Ascending aorta (tissue), 2 donors: ENCODE data around the gene CTIF. TPM values are rescaled to one million over a fixed set of nuclear protein-coding genes. Genes with fewer than 3 reads are reported as not detected.

Experiments used
- DNase-seq, 2 donors: peaks; one replicate each; pipeline ENCODE4 v3.0.0-alpha.2; 2019; ENCODE audit warnings: low spot score in 2 of 2
- H3K27ac ChIP-seq, 2 donors: fragments of 200-600 bp; sonication (generic); one replicate each; pipeline ENCODE4 v1.5.1; 2016 to 2017; ENCODE audit warnings: mild to moderate bottlenecking in 1 of 2
- H3K27me3 ChIP-seq: fragments of 200-600 bp; sonication (generic); one replicate; pipeline ENCODE4 v1.5.1; 2017
- H3K36me3 ChIP-seq, 2 donors: fragments of 200-600 bp; sonication (generic); one replicate each; pipeline ENCODE4 v1.5.1; 2016
- H3K4me1 ChIP-seq, 2 donors: fragments of 200-600 bp; sonication (generic); one replicate each; pipeline ENCODE4 v1.5.1; 2016 to 2017; ENCODE audit warnings: mild to moderate bottlenecking in 1 of 2
- H3K4me3 ChIP-seq, 2 donors: fragments of 200-600 bp; sonication (generic); one replicate each; pipeline ENCODE4 v1.5.1; 2016 to 2017; ENCODE audit warnings: mild to moderate bottlenecking in 1 of 2
- H3K9me3 ChIP-seq, 2 donors: fragments of 200-600 bp; sonication (generic); one replicate each; pipeline ENCODE4 v1.5.1; 2016
- intact Hi-C: fragments of 100-400 bp; cut with DNase I; formaldehyde crosslinking; loops from one replicate; pipeline ENCODE4 v1.15.1; 2023
- total RNA-seq: library from RNA; depleted of rRNA; stranded (reverse); fragments of >200 nt; gene quantifications from one replicate; pipeline ENCODE4 v1.1.0, GENCODE V29; 2016
- TF ChIP-seq, protein P1 (sequence below), 3 experiments: fragments of 200-600 bp in 2 of 3; fragments of 450-650 bp in 1 of 3; sonication (generic) in 2 of 3; IDR thresholded peaks; one replicate each; pipeline ENCODE4 v1.5.1; 2016 to 2019; ENCODE audit warnings: antibody characterized with exemption in 3 of 3, mild to moderate bottlenecking in 1 of 3, moderate library complexity in 1 of 3

The CTIF gene
- total RNA-seq, 1 donor from 2014 or later = 55.3 TPM

DNA sequence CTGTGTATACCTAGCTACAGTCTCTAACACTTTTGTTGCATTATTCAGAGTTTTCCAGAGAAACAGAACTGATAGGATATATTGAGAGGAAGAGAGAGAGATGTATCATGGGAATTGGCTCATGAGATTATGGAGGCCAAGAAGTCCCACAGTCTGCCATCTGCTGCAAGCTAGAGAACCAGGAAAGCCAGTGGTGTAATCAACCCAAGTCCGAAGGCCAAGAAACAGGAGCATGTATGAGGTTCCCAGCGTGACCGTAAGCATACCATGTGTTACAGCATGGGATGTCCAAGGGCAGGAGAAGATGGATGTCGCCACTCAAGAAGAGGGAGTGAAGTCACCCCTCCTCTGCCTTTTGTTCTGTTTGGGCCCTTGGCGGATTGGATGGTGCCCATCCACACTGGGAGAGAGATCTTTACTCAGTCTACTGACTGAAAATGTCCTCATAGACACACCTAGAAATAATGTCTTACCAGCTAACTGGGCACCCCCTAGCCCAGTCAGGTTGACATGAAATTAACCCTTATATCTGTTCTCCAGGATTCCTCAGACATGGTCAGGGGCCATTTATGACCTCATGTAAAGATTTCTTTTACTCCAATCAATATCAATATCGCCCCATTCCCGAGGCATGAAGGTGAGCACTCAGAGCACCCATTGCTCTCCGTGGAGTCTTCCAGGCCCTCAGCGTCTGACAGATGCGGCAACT is 179.6 kb downstream of the CTIF start:
- Histone ChIP-seq H3K27ac (no peak overlapping the region), H3K4me1 (peaks cover 8 to 14% of the 10 kb centered on the region in 2 donors), H3K36me3 (peaks cover 0 to 2% of the 10 kb centered on the region in 2 donors), H3K27me3 (no peaks in the 10 kb centered on the region), H3K9me3 (no peaks in the 10 kb centered on the region), H3K4me3 (no peak overlapping the region)
- TF ChIP-seq, protein P1, sequence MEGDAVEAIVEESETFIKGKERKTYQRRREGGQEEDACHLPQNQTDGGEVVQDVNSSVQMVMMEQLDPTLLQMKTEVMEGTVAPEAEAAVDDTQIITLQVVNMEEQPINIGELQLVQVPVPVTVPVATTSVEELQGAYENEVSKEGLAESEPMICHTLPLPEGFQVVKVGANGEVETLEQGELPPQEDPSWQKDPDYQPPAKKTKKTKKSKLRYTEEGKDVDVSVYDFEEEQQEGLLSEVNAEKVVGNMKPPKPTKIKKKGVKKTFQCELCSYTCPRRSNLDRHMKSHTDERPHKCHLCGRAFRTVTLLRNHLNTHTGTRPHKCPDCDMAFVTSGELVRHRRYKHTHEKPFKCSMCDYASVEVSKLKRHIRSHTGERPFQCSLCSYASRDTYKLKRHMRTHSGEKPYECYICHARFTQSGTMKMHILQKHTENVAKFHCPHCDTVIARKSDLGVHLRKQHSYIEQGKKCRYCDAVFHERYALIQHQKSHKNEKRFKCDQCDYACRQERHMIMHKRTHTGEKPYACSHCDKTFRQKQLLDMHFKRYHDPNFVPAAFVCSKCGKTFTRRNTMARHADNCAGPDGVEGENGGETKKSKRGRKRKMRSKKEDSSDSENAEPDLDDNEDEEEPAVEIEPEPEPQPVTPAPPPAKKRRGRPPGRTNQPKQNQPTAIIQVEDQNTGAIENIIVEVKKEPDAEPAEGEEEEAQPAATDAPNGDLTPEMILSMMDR (IDR thresholded peaks at IDR 0.05) = no peak
- intact Hi-C loops = no loop called here
- no peak for DNase-seq

DNA sequence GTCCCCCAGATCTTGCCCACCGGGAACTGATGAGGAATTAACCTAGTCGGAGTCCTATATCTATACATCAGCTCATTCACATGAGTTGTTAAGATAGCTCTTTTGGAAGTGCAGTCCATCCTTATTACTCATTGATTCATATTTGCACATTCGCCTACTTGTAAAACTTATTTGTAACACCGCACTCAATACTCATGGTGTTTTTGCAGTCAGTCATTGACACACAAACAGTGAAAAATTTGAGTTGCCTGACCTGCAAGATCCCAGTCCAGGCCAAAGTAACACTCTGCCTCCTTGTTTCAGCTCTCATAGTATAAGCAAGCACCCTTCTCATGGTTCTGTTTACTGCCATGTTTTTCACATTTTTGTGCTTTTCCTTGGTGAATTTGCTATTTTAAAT is 180.6 kb downstream of the CTIF start:
- Histone ChIP-seq H3K9me3 (no peaks in the 10 kb centered on the region), H3K27ac (no peak overlapping the region), H3K4me1 (peaks cover 8 to 14% of the 10 kb centered on the region in 2 donors), H3K27me3 (no peaks in the 10 kb centered on the region), H3K36me3 (no peaks in the 10 kb centered on the region), H3K4me3 (no peak overlapping the region)
- TF ChIP-seq, protein P1 (IDR thresholded peaks at IDR 0.05) = no peak
- DNase-seq = no peak
- intact Hi-C loops = no loop called here

DNA sequence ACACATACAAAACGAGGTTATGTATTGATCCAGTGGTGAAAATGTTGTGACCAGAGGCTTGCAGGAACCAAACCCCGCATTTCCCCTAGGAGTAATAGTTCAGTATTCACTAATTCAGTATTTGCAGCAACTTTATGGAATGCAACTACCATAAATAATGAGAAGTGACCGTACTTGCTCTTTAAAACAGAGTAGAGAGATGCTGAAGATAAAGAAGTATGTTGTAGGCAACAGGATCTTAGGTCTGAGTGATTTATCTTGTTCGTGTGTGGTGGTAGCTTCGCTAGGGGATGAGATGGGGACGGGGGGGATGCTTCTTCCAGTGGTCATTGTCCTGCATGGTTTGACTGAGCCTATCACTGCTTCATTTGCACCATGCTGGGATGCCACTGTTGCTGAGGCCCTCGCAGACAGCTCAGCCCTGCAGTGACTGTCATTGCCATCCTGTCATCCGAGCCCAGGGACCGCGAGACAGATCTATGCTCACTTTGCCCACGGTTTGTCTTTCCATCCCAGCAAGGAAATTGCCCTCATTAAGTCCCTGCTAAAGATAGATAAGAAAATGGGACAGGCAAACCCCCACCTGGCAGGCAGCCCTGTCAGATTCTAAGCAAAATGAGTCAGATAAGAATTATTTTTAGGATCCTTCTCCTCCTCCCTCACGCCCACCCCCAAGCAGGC is 181.3 kb downstream of the CTIF start:
- no peak overlapping the region for H3K4me3 ChIP-seq
- no peaks in the 10 kb centered on the region for H3K9me3 ChIP-seq
- DNase-seq = no peak
- H3K36me3 ChIP-seq = no peaks in the 10 kb centered on the region
- intact Hi-C loops = no loop called here
- H3K4me1 ChIP-seq = peaks cover 8 to 14% of the 10 kb centered on the region in 2 donors
- TF ChIP-seq, protein P1 (IDR thresholded peaks at IDR 0.05) = no peak
- H3K27me3 ChIP-seq = no peaks in the 10 kb centered on the region
- no peak overlapping the region for H3K27ac ChIP-seq

DNA sequence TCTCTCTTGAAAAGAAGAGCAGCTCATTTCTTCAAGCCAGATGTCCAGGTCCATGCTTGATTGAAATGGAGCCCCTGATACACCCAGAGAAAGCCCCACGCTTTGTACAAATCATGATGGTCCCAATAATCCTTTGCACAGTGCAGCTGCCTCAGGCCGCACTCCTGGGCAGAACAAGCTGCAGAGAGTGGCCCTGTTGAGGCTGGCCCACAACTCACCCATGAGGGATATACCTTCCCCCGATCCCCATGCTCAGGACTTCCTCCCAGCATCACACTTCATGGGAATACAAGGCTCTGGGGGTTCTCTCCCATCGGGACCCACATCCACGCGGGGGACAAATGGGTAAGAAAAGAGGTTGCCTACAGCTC is 181.8 kb downstream of the CTIF start:
- DNase-seq = no peak

DNA sequence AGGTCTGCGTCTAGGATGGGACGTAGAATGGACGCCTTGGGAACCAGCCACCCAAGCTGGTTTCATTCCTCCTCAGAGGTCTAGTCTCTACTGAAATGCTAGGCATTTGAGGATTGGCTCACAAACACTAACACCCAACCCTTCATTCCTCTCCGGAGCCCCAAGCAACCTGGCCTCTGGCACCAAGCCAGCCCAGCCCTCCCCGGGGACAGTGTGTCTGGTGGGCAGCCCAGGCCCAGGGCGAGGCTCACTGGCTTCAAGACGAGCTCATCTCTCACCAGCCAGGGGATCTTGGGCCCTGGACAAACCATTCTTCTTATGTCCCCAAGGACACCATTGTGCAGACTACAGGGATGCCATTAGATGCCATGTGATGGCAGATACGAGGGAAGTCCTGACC is 182.5 kb downstream of the CTIF start:
- H3K4me3 ChIP-seq = no peak overlapping the region
- H3K4me1 ChIP-seq = peaks cover 8 to 14% of the 10 kb centered on the region in 2 donors
- H3K36me3 ChIP-seq = no peaks in the 10 kb centered on the region
- intact Hi-C loops = no loop called here
- no peaks in the 10 kb centered on the region for H3K9me3 ChIP-seq
- H3K27me3 ChIP-seq = no peaks in the 10 kb centered on the region
- TF ChIP-seq, protein P1 (IDR thresholded peaks at IDR 0.05) = no peak
- peak overlapping the region in 1 of 2 donors; percentile 8 for H3K27ac ChIP-seq
- DNase-seq = no peak

More for the DNA sequence above, 181.8 kb downstream of the CTIF start:
- TF ChIP-seq, protein P1 (IDR thresholded peaks at IDR 0.05) = no peak
- Histone ChIP-seq H3K4me3 (no peak overlapping the region), H3K36me3 (no peaks in the 10 kb centered on the region), H3K4me1 (peaks cover 8 to 14% of the 10 kb centered on the region in 2 donors), H3K9me3 (no peaks in the 10 kb centered on the region), H3K27ac (no peak overlapping the region), H3K27me3 (no peaks in the 10 kb centered on the region)
- intact Hi-C loops = no loop called here
